DOHH2 (cell line): ENCODE results near the gene SPRR1A.

Source experiments
- H3F3A ChIP-seq: fragments of 200-600 bp; sonication (generic), shearing (Covaris generic); 2 replicates; pipeline ENCODE4 v1.6.0; 2016; ENCODE audit warnings: antibody characterized with exemption, mild to moderate bottlenecking; ENCODE audit not compliant: control insufficient read depth, insufficient read depth
- H3K27ac ChIP-seq: fragments of 200-600 bp; sonication (generic); 2 replicates; pipeline ENCODE4 v1.5.1; 2014; ENCODE audit warnings: low read depth, mild to moderate bottlenecking, low read length, moderate library complexity
- H3K27me3 ChIP-seq: fragments of 200-600 bp; sonication (generic); 2 replicates; pipeline ENCODE4 v1.6.1; 2014; ENCODE audit warnings: mild to moderate bottlenecking, low read length, mixed read lengths; ENCODE audit not compliant: control insufficient read depth
- H3K36me3 ChIP-seq: fragments of 200-600 bp; sonication (generic); 2 replicates; pipeline ENCODE4 v1.6.1; 2014; ENCODE audit warnings: mild to moderate bottlenecking, low read length, moderate library complexity, mixed read lengths; ENCODE audit not compliant: control insufficient read depth
- H3K4me1 ChIP-seq: fragments of 200-600 bp; sonication (generic); 2 replicates; pipeline ENCODE4 v1.6.1; 2014; ENCODE audit warnings: mild to moderate bottlenecking, low read length, mixed read lengths; ENCODE audit not compliant: control insufficient read depth
- H3K4me2 ChIP-seq: fragments of 200-600 bp; sonication (generic); 2 replicates; pipeline ENCODE4 v1.6.0; 2014; ENCODE audit warnings: mild to moderate bottlenecking, low read length, moderate library complexity
- H3K4me3 ChIP-seq: fragments of 200-600 bp; sonication (generic); 2 replicates; pipeline ENCODE4 v1.5.1; 2014; ENCODE audit warnings: mild to moderate bottlenecking, low read length, mixed read lengths
- H3K79me2 ChIP-seq: fragments of 200-600 bp; sonication (generic); 2 replicates; pipeline ENCODE4 v1.6.1; 2014; ENCODE audit warnings: mild to moderate bottlenecking, low read length, mixed read lengths; ENCODE audit not compliant: control insufficient read depth
- H3K9me2 ChIP-seq: fragments of 200-600 bp; sonication (generic); replicated peaks from 2 replicates; pipeline ENCODE4 v1.6.1; 2014; ENCODE audit warnings: mild to moderate bottlenecking, low read length, mixed read lengths; ENCODE audit not compliant: control insufficient read depth
- H3K9me3 ChIP-seq: fragments of 200-600 bp; sonication (generic); 2 replicates; pipeline ENCODE4 v1.6.1; 2014; ENCODE audit warnings: antibody characterized with exemption, low read length, mixed read lengths; ENCODE audit not compliant: control insufficient read depth, insufficient read depth
- H4K20me1 ChIP-seq: fragments of 200-600 bp; sonication (generic); 2 replicates; pipeline ENCODE4 v1.6.0; 2014; ENCODE audit warnings: low read depth, mild to moderate bottlenecking, antibody characterized with exemption, low read length, moderate library complexity; ENCODE audit not compliant: control insufficient read depth, insufficient read depth
- CTCF ChIP-seq: fragments of 200-600 bp; sonication (generic); IDR thresholded peaks from one replicate; pipeline ENCODE4 v1.5.1; 2014; ENCODE audit warnings: antibody characterized with exemption, mild to moderate bottlenecking, low read depth, low read length; ENCODE audit not compliant: poor library complexity, severe bottlenecking
- EZH2phosphoT487 ChIP-seq: fragments of 200-600 bp; sonication (generic); IDR thresholded peaks from 2 replicates; pipeline ENCODE4 v1.6.1; 2017; ENCODE audit warnings: borderline replicate concordance, mild to moderate bottlenecking, antibody characterized with exemption, low read length, moderate library complexity, mixed read lengths

SPRR1A gene

GRCh38 chr1:152961226-152961891 lies 22.5 kb upstream of the SPRR1A start:
- no peaks in the 10 kb centered on the region for H3K9me3 ChIP-seq
- no peaks in the 10 kb centered on the region for H3F3A ChIP-seq
- H3K4me2 ChIP-seq: no peak overlapping the region
- no peak overlapping the region for H3K4me3 ChIP-seq
- no peaks in the 10 kb centered on the region for H3K36me3 ChIP-seq
- peaks cover 8% of the 10 kb centered on the region; the same call in 1 of the 2 replicates for H3K27me3 ChIP-seq
- H4K20me1 ChIP-seq: no peaks in the 10 kb centered on the region
- H3K9me2 ChIP-seq: no peaks in the 10 kb centered on the region
- no peak overlapping the region for H3K27ac ChIP-seq
- no peak for TF ChIP-seq CTCF
- no peak for TF ChIP-seq EZH2phosphoT487
- no peaks in the 10 kb centered on the region for H3K79me2 ChIP-seq
- H3K4me1 ChIP-seq: no peaks in the 10 kb centered on the region

- H3K27me3 ChIP-seq: peaks cover 13% of the 10 kb centered on the region; the same call in 1 of the 2 replicates
- H3K36me3 ChIP-seq: no peaks in the 10 kb centered on the region
- H3K27ac ChIP-seq: no peak overlapping the region
- no peaks in the 10 kb centered on the region for H3K79me2 ChIP-seq
- H3K4me1 ChIP-seq: no peaks in the 10 kb centered on the region
- H3K9me2 ChIP-seq: no peaks in the 10 kb centered on the region
- no peak for TF ChIP-seq CTCF
- no peak for TF ChIP-seq EZH2phosphoT487
- no peaks in the 10 kb centered on the region for H3F3A ChIP-seq
- no peak overlapping the region for H3K4me2 ChIP-seq
- no peak overlapping the region for H3K4me3 ChIP-seq
- no peaks in the 10 kb centered on the region for H3K9me3 ChIP-seq
- no peaks in the 10 kb centered on the region for H4K20me1 ChIP-seq
Observed at GRCh38 chr1:152962876-152963415, 20.9 kb upstream of the SPRR1A start.

- Histone ChIP-seq H3K9me2 (no peaks in the 10 kb centered on the region), H3K27ac (no peak overlapping the region), H3K36me3 (no peaks in the 10 kb centered on the region), H3K79me2 (no peaks in the 10 kb centered on the region), H3K27me3 (peaks cover 13% of the 10 kb centered on the region; the same call in 1 of the 2 replicates), H3F3A (no peaks in the 10 kb centered on the region), H3K9me3 (no peaks in the 10 kb centered on the region), H3K4me2 (no peak overlapping the region), H3K4me3 (no peak overlapping the region), H3K4me1 (no peaks in the 10 kb centered on the region), H4K20me1 (no peaks in the 10 kb centered on the region)
- TF ChIP-seq EZH2phosphoT487 (no peak), CTCF (no peak)
Observed at GRCh38 chr1:152964536-152964935, 19.3 kb upstream of the SPRR1A start.
